H1 (cell line): ENCODE results near the gene PPIL4. TPM values are rescaled to one million over a fixed set of nuclear protein-coding genes. Genes with fewer than 3 reads are reported as not detected.
A peak's percentile ranks its signal among the peaks of the same experiment; 100 is the strongest.

ENCODE experiments used
- CTCF ChIA-PET: fragments of 300-600 bp; sonication (Branson Sonifier 250); formaldehyde crosslinking; loops from one replicate; lab custom pipeline; 2021; ENCODE audit not compliant: partially characterized antibody; lab: Charles Lee
- POLR2A ChIA-PET: fragments of 300-600 bp; sonication (Branson Sonifier 250); formaldehyde crosslinking; loops from one replicate; lab custom pipeline; 2021; ENCODE audit warnings: inconsistent platforms; ENCODE audit not compliant: partially characterized antibody; lab: Charles Lee
- DNase-seq, 2 experiments: peaks; one replicate each; pipeline versions ENCODE4 v3.0.0 to v3.0.0-alpha.2; 2010 to 2022; ENCODE audit warnings: low spot score in 2 of 2, low read depth in 1 of 2, mixed read lengths in 1 of 2
- FAIRE-seq: peaks from 2 replicates; lab custom pipeline; 2011; peaks lifted over from hg19 to GRCh38; lab: Jason Lieb, UNC
- H2AFZ ChIP-seq: 2 replicates; pipeline ENCODE4 v1.8.1; 2012; ENCODE audit warnings: low read length, inconsistent platforms
- H2AK5ac ChIP-seq: 2 replicates; pipeline ENCODE4 v1.6.1; 2013; ENCODE audit warnings: low read depth, low read length
- H2BK120ac ChIP-seq: replicated peaks from 2 replicates; pipeline ENCODE3; 2013; ENCODE audit warnings: low read depth, low read length, inconsistent platforms
- H2BK12ac ChIP-seq: 2 replicates; pipeline ENCODE4 v1.6.1; 2013; ENCODE audit warnings: low read depth, low read length
- H2BK15ac ChIP-seq: 2 replicates; pipeline ENCODE4 v1.6.1; 2013; ENCODE audit warnings: low read length
- H2BK20ac ChIP-seq: 2 replicates; pipeline ENCODE4 v1.6.1; 2013; ENCODE audit warnings: low read length
- H2BK5ac ChIP-seq: 2 replicates; pipeline ENCODE4 v1.6.1; 2013; ENCODE audit warnings: low read depth, low read length
- H3K14ac ChIP-seq: 2 replicates; pipeline ENCODE4 v1.6.1; 2013; ENCODE audit warnings: inconsistent platforms; ENCODE audit not compliant: insufficient read length
- H3K18ac ChIP-seq: 2 replicates; pipeline ENCODE4 v1.6.1; 2013; ENCODE audit warnings: low read length; ENCODE audit errors: extremely low read depth
- H3K23ac ChIP-seq: 2 replicates; pipeline ENCODE4 v1.6.1; 2013; ENCODE audit warnings: inconsistent platforms; ENCODE audit not compliant: insufficient read length
- H3K23me2 ChIP-seq: 2 replicates; pipeline ENCODE4 v1.6.1; 2013; ENCODE audit warnings: low read depth, low read length
- H3K27ac ChIP-seq: 2 replicates; pipeline ENCODE4 v1.6.1; 2011; ENCODE audit warnings: low read depth, low read length, inconsistent platforms
- H3K27me3 ChIP-seq, 4 experiments: replicated peaks in 1 of 4; 1 replicate in 1 of 4; 2 replicates in 3 of 4; pipeline versions ENCODE4 v1.6.1 to v1.8.1; 2011 to 2013; ENCODE audit warnings: low read length in 3 of 4, mild to moderate bottlenecking in 3 of 4, inconsistent platforms in 2 of 4, mixed read lengths in 2 of 4, moderate library complexity in 1 of 4; ENCODE audit not compliant: control insufficient read depth in 3 of 4, insufficient read depth in 3 of 4; ENCODE audit errors: extremely low read depth in 1 of 4
- H3K36me3 ChIP-seq, 4 experiments: 2 replicates each; pipeline versions ENCODE4 v1.6.1 to v1.8.1; 2011 to 2013; ENCODE audit warnings: mild to moderate bottlenecking in 4 of 4, low read length in 3 of 4, moderate library complexity in 2 of 4, control low read depth in 1 of 4, inconsistent platforms in 1 of 4; ENCODE audit not compliant: insufficient read depth in 4 of 4, control insufficient read depth in 2 of 4
- H3K4ac ChIP-seq: replicated peaks from 2 replicates; pipeline ENCODE3; 2013; ENCODE audit warnings: low read length, low read depth, mixed read lengths, inconsistent platforms; ENCODE audit not compliant: insufficient read length
- H3K4me1 ChIP-seq, 4 experiments: replicated peaks in 1 of 4; 1 replicate in 1 of 4; 2 replicates in 3 of 4; pipeline versions ENCODE4 v1.6.1 to v1.8.1; 2011 to 2013; ENCODE audit warnings: low read length in 3 of 4, inconsistent platforms in 2 of 4, mixed read lengths in 1 of 4; ENCODE audit not compliant: insufficient read depth in 4 of 4, control insufficient read depth in 3 of 4
- H3K4me2 ChIP-seq, 2 experiments: 2 replicates each; pipeline versions ENCODE4 v1.6.1 to v1.8.1; 2011 to 2013; ENCODE audit warnings: low read depth in 2 of 2, low read length in 2 of 2, control low read depth in 1 of 2, inconsistent platforms in 1 of 2, mild to moderate bottlenecking in 1 of 2; ENCODE audit not compliant: insufficient read depth in 1 of 2
- H3K4me3 ChIP-seq, 4 experiments: fragments of 200-600, 300-600 bp in 1 of 4; sonication (generic), shearing (Covaris generic), sonication (Bioruptor Twin) in 1 of 4; 2 replicates each; pipeline versions ENCODE4 v1.5.1 to v1.8.1; 2011 to 2016; ENCODE audit warnings: low read length in 4 of 4, low read depth in 3 of 4, control low read depth in 2 of 4, inconsistent platforms in 2 of 4, mild to moderate bottlenecking in 2 of 4, mixed read lengths in 1 of 4, moderate library complexity in 1 of 4; ENCODE audit not compliant: insufficient read depth in 2 of 4; ENCODE audit errors: extremely low read depth in 1 of 4
- H3K56ac ChIP-seq: replicated peaks from 2 replicates; pipeline ENCODE3; 2013; ENCODE audit warnings: low read depth, mild to moderate bottlenecking, mixed read lengths, low read length, inconsistent platforms; ENCODE audit not compliant: insufficient read length
- H3K79me1 ChIP-seq: 2 replicates; pipeline ENCODE4 v1.6.1; 2013; ENCODE audit warnings: low read depth, low read length, control low read depth
- H3K79me2 ChIP-seq, 2 experiments: 2 replicates each; pipeline versions ENCODE4 v1.6.1 to v1.8.1; 2012 to 2013; ENCODE audit warnings: low read length in 2 of 2, mild to moderate bottlenecking in 2 of 2, inconsistent platforms in 1 of 2; ENCODE audit not compliant: insufficient read depth in 2 of 2, control insufficient read depth in 1 of 2
- H3K9ac ChIP-seq, 4 experiments: replicated peaks in 1 of 4; 1 replicate in 1 of 4; 2 replicates in 3 of 4; pipeline versions ENCODE4 v1.6.1 to v1.8.1; 2011 to 2013; ENCODE audit warnings: low read depth in 3 of 4, low read length in 3 of 4, control low read depth in 2 of 4, mild to moderate bottlenecking in 2 of 4, moderate library complexity in 2 of 4, inconsistent platforms in 1 of 4; ENCODE audit errors: extremely low read depth in 1 of 4
- H3K9me3 ChIP-seq, 2 experiments: 2 replicates each; pipeline versions ENCODE4 v1.6.1 to v1.8.1; 2012 to 2013; ENCODE audit warnings: mild to moderate bottlenecking in 2 of 2, moderate library complexity in 2 of 2, control low read depth in 1 of 2, inconsistent platforms in 1 of 2, low read depth in 1 of 2, low read length in 1 of 2, mixed read lengths in 1 of 2; ENCODE audit not compliant: insufficient read depth in 2 of 2
- H4K20me1 ChIP-seq, 2 experiments: replicated peaks in 1 of 2; 2 replicates each; pipeline versions ENCODE3 to v1.8.1; 2011 to 2013; ENCODE audit warnings: inconsistent platforms in 2 of 2, low read length in 2 of 2, mild to moderate bottlenecking in 1 of 2; ENCODE audit not compliant: insufficient read depth in 2 of 2, control insufficient read depth in 1 of 2
- H4K5ac ChIP-seq: 2 replicates; pipeline ENCODE4 v1.6.1; 2013; ENCODE audit warnings: low read length, low read depth, mixed read lengths, inconsistent platforms; ENCODE audit not compliant: insufficient read length
- H4K8ac ChIP-seq: 2 replicates; pipeline ENCODE4 v1.8.0; 2013; ENCODE audit warnings: mild to moderate bottlenecking, moderate library complexity, low read length, inconsistent platforms; ENCODE audit not compliant: insufficient read depth; ENCODE audit errors: extremely low read depth
- H4K91ac ChIP-seq: replicated peaks from 2 replicates; pipeline ENCODE3; 2013; ENCODE audit warnings: low read length, mixed read lengths, inconsistent platforms; ENCODE audit not compliant: insufficient read length
- ATF2 ChIP-seq: IDR thresholded peaks from 2 replicates; pipeline ENCODE4 v1.6.1; 2012; ENCODE audit warnings: low read length, inconsistent platforms
- CBX5 ChIP-seq: fragments of 300-800, 300-1000 bp; sonication (generic); IDR thresholded peaks from 2 replicates; pipeline ENCODE4 v1.7.1; 2016; ENCODE audit warnings: antibody characterized with exemption, low read length, low read depth
- CREB1 ChIP-seq: IDR thresholded peaks from 2 replicates; pipeline ENCODE4 v1.6.1; 2012; ENCODE audit warnings: inconsistent platforms
- FOSL1 ChIP-seq: IDR thresholded peaks from 2 replicates; pipeline ENCODE4 v1.6.1; 2011; ENCODE audit warnings: mild to moderate bottlenecking, low read depth, low read length, moderate library complexity; ENCODE audit not compliant: insufficient read depth
- GABPA ChIP-seq: IDR thresholded peaks from 2 replicates; pipeline ENCODE4 v1.6.1; 2011; ENCODE audit warnings: mild to moderate bottlenecking, low read length, moderate library complexity, borderline replicate concordance; ENCODE audit not compliant: insufficient read depth
- GTF2F1 ChIP-seq: IDR thresholded peaks from 2 replicates; pipeline ENCODE4 v1.6.1; 2012; ENCODE audit warnings: low read depth, low read length, improper control_type of control experiment, borderline replicate concordance
- KDM1A ChIP-seq: fragments of 200-600, 300-600 bp; sonication (generic); IDR thresholded peaks from 2 replicates; pipeline ENCODE4 v1.7.1; 2016; ENCODE audit warnings: mild to moderate bottlenecking, low read length, borderline replicate concordance
- POU5F1 ChIP-seq: IDR thresholded peaks from 2 replicates; pipeline ENCODE4 v1.6.1; 2011; ENCODE audit warnings: low read depth, mild to moderate bottlenecking, low read length, moderate library complexity
- RXRA ChIP-seq: IDR thresholded peaks from 2 replicates; pipeline ENCODE4 v1.6.1; 2011; ENCODE audit warnings: low read depth, mild to moderate bottlenecking, low read length, moderate library complexity; ENCODE audit not compliant: insufficient read depth
- TAF1 ChIP-seq: IDR thresholded peaks from 2 replicates; pipeline ENCODE4 v1.6.1; 2011; ENCODE audit warnings: mild to moderate bottlenecking, low read depth, low read length
- TCF12 ChIP-seq: IDR thresholded peaks from 2 replicates; pipeline ENCODE4 v1.6.1; 2011; ENCODE audit warnings: low read depth, mild to moderate bottlenecking, low read length
- ZNF274 ChIP-seq: IDR thresholded peaks from 2 replicates; pipeline ENCODE4 v1.7.0; 2012; ENCODE audit warnings: low read length, borderline replicate concordance; ENCODE audit errors: extremely low read depth
- WGBS, 2 experiments: shearing (Covaris generic) in 1 of 2; methylation state at CpG; one replicate each; pipeline versions ENCODE4 v1.1.6 to v1.1.7; 2013 to 2015; ENCODE audit warnings: low lambda C conversion rate in 2 of 2, mixed read lengths in 2 of 2, inconsistent platforms in 1 of 2, low coverage in 1 of 2, missing lambda C conversion rate in 1 of 2; ENCODE audit not compliant: insufficient replicate concordance in 2 of 2, insufficient coverage in 1 of 2, insufficient read length in 1 of 2; ENCODE audit errors: extremely low coverage in 1 of 2, missing lambda C conversion rate in 1 of 2; 5-methylcytosine and 5-hydroxymethylcytosine counted together
- polyA plus RNA-seq, 7 experiments: library from polyadenylated mRNA; depleted of rRNA in 3 of 7; stranded (reverse) in 5 of 7; unstranded in 2 of 7; fragments of >200 nt in 5 of 7; fragments of 200-250 nt in 2 of 7; gene quantifications; 1 replicate in 5 of 7; 2 replicates in 1 of 7; 4 replicates in 1 of 7; pipeline versions ENCODE4 v1.2.1 to v1.2.3, GENCODE V29; 2011 to 2013; ENCODE audit warnings: missing spikeins in 2 of 7, mixed read lengths in 2 of 7
- total RNA-seq: library from RNA; stranded (reverse); fragmentation: NEBNext Ultra II Directional; extraction: Animal tissue kit (Norgen Biotek cat#: 25700); gene quantifications from 2 replicates; pipeline ENCODE4 v1.2.1, GENCODE V29; 2021

Gene PPIL4
- total and polyA plus RNA-seq, 2 of the 8 experiments (the other 6 are each of a cell fraction or from before 2014, with no cell fraction given) = 2.0 to 33.2 TPM

DNA sequence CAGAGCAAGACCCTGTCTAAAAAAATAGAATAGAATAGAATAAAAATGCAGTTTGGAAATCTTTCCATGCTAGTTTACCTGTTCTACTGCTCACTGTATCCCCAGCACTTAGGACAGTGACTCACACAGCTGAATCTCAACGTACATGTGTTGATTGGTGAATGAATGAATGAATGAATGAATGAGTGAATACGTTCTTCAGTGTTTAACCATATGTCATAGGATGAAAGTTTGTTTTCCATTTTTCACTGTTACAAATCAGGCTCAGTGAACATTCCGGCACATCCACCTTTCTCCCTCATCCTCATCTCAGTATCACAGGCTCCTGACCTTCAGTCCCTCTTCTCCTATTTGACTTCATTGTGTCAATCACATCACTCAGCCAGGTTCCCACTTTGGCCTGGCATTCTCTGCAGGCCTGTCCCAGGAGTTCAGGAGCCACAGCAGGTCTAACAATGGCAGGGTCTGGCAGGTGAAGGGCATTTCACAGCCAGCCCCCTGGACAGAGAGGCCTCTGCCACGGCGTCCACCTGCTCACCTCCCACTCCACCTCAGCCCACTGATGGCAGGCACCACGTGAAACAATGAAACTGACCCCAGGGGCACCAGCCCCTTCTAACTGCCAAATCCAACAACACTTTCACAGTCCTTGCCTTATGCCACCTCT lies 68.9 kb downstream of the PPIL4 start:
- no peak overlapping the region for H2BK5ac ChIP-seq
- no peak overlapping the region for H3K14ac ChIP-seq
- H2BK15ac ChIP-seq = no peak overlapping the region
- no peak overlapping the region for H3K4ac ChIP-seq
- no peak overlapping the region for H3K4me2 ChIP-seq
- H3K9ac ChIP-seq = no peak overlapping the region
- H4K91ac ChIP-seq = no peak overlapping the region
- no peaks in the 10 kb centered on the region for H3K79me2 ChIP-seq
- no peaks in the 10 kb centered on the region for H3K36me3 ChIP-seq
- no peaks in the 10 kb centered on the region for H3K27me3 ChIP-seq
- ChIA-PET CTCF (interaction anchor here (0.6 to 0.7 kb wide), 2 partner anchors 8 to 449 kb away, joined by 3 to 4 read pairs; partner anchors contain the start of gene ZC3H12D), POLR2A (no interaction called here)
- no peak overlapping the region for H4K5ac ChIP-seq
- peaks cover 0 to 5% (median 1%) of the 10 kb centered on the region in 4 experiments; a peak in 1 of 7 replicates for H3K4me1 ChIP-seq
- no peak overlapping the region for H3K27ac ChIP-seq
- H3K4me3 ChIP-seq = no peak overlapping the region
- no peak overlapping the region for H2AFZ ChIP-seq
- H3K79me1 ChIP-seq = no peaks in the 10 kb centered on the region
- H3K18ac ChIP-seq = no peak overlapping the region
- no peaks in the 10 kb centered on the region for H3K9me3 ChIP-seq
- no peak overlapping the region for H3K56ac ChIP-seq
- H4K8ac ChIP-seq = no peak overlapping the region
- H2BK20ac ChIP-seq = no peak overlapping the region
- H2AK5ac ChIP-seq = 0 out of 2 replicates have a peak overlapping the region, but pooled peaks have one; percentile 6
- peaks cover 2% of the 10 kb centered on the region; the same call in 1 of the 2 replicates for H3K23me2 ChIP-seq
- H2BK12ac ChIP-seq = no peak overlapping the region
- H2BK120ac ChIP-seq = no peak overlapping the region
- DNase-seq (no peak), FAIRE-seq (no peak)
- WGBS, 2 experiments = 76% methylated on average over 6 of the region's 6 CpGs; no CpG with 5 or more reads in 1 of the 2 experiments
- no peaks in the 10 kb centered on the region for H4K20me1 ChIP-seq
- no peak overlapping the region for H3K23ac ChIP-seq
- no peak for TF ChIP-seq CREB1
- TF ChIP-seq CBX5 = no peak
- TF ChIP-seq ATF2 = no peak
- no peak for TF ChIP-seq GTF2F1
- no peak for TF ChIP-seq TAF1
- no peak for TF ChIP-seq FOSL1
- TF ChIP-seq RXRA = no peak
- TF ChIP-seq TCF12 = no peak
- TF ChIP-seq GABPA = no peak
- no peak for TF ChIP-seq KDM1A
- no peak for TF ChIP-seq ZNF274
- no peak for TF ChIP-seq POU5F1
